Stimulated activated CD8-positive, alpha-beta memory T cell treated with anti-CD3 and anti-CD28 coated beads, Interleukin-12 subunit alpha, Interleukin-12 subunit beta, amount 100 ng/mL, for 1 hour (primary cell): ENCODE data around the gene RAMP3.
"Not testable (repeated sequence)": the region's sequence is repeated elsewhere in the genome, so short reads cannot be mapped to it uniquely, and the experiment has no call there.

ENCODE experiments used
- DNase-seq: peaks from one replicate; pipeline ENCODE4 v3.0.0-alpha.2; 2020; ENCODE audit warnings: low read depth

RAMP3 gene

GRCh38 chr7:45132708-45133320 lies 24.8 kb upstream of the RAMP3 start:
- no peak for DNase-seq

- DNase-seq: no peak
These were observed 24.2 kb upstream of the RAMP3 start for GRCh38 chr7:45133352-45133751.

GRCh38 chr7:45133877-45134276 lies 23.7 kb upstream of the RAMP3 start:
- no peak for DNase-seq

GRCh38 chr7:45136106-45137060 lies 21.2 kb upstream of the RAMP3 start:
- DNase-seq: peak; percentile 54

- no peak for DNase-seq
These were observed 18.9 kb upstream of the RAMP3 start for GRCh38 chr7:45138433-45139267.

GRCh38 chr7:45140827-45141226 lies 16.8 kb upstream of the RAMP3 start:
- no peak for DNase-seq

GRCh38 chr7:45143616-45144015 lies 14.0 kb upstream of the RAMP3 start:
- no peak for DNase-seq

- DNase-seq: no peak
These were observed 11.7 kb upstream of the RAMP3 start for GRCh38 chr7:45145881-45146280.

GRCh38 chr7:45146531-45147379 lies 10.8 kb upstream of the RAMP3 start:
- DNase-seq: no peak

GRCh38 chr7:45147858-45148652 lies 9.5 kb upstream of the RAMP3 start:
- DNase-seq: no peak

GRCh38 chr7:45148653-45148973 lies 9.0 kb upstream of the RAMP3 start:
- no peak for DNase-seq

GRCh38 chr7:45149606-45150005 lies 8.0 kb upstream of the RAMP3 start:
- no peak for DNase-seq

- DNase-seq: no peak
These were observed 7.4 kb upstream of the RAMP3 start for GRCh38 chr7:45150199-45150598.

- no peak for DNase-seq
These were observed 6.4 kb upstream of the RAMP3 start for GRCh38 chr7:45151131-45151684.

GRCh38 chr7:45151967-45152366 lies 5.6 kb upstream of the RAMP3 start:
- no peak for DNase-seq

GRCh38 chr7:45153233-45153632 lies 4.4 kb upstream of the RAMP3 start:
- DNase-seq: no peak

GRCh38 chr7:45153861-45154260 lies 3.7 kb upstream of the RAMP3 start:
- DNase-seq: not testable (repeated sequence)

- no peak for DNase-seq
These were observed 2.2 kb upstream of the RAMP3 start for GRCh38 chr7:45155357-45155900.

GRCh38 chr7:45155941-45156340 lies 1.6 kb upstream of the RAMP3 start:
- no peak for DNase-seq
